GM04503 (cell line): ENCODE data around the gene NUP42.
A peak's percentile ranks its signal among the peaks of the same experiment; 100 is the strongest.
"Not testable (repeated sequence)": the region's sequence is repeated elsewhere in the genome, so short reads cannot be mapped to it uniquely, and the experiment has no call there.

ENCODE experiments used
- DNase-seq: peaks from one replicate; pipeline ENCODE4 v3.0.0-alpha.2; 2012; ENCODE audit warnings: low read depth

NUP42 gene

GRCh38 chr7:23181684-23182553, at the start of gene NUP42:
Gene NUP42, plus strand, starts transcription at chr7:23182048. Its CDS starts 38 bp downstream, at chr7:23182086.
- peak; percentile 94 for DNase-seq

GRCh38 chr7:23133797-23134196, 48.1 kb upstream of the NUP42 start:
- no peak for DNase-seq

GRCh38 chr7:23135755-23136154, 46.1 kb upstream of the NUP42 start:
- no peak for DNase-seq

GRCh38 chr7:23136216-23136615, 45.6 kb upstream of the NUP42 start:
- no peak for DNase-seq

GRCh38 chr7:23157679-23158078, 24.2 kb upstream of the NUP42 start:
- DNase-seq = no peak

- DNase-seq = no peak
Observed at GRCh38 chr7:23158546-23158945, 23.3 kb upstream of the NUP42 start.

GRCh38 chr7:23161482-23161881, 20.4 kb upstream of the NUP42 start:
- no peak for DNase-seq

GRCh38 chr7:23164846-23165245, 17.0 kb upstream of the NUP42 start:
- no peak for DNase-seq

GRCh38 chr7:23165316-23165715, 16.5 kb upstream of the NUP42 start:
- no peak for DNase-seq

- no peak for DNase-seq
Observed at GRCh38 chr7:23167691-23168090, 14.2 kb upstream of the NUP42 start.

GRCh38 chr7:23168111-23168885, 13.6 kb upstream of the NUP42 start:
- DNase-seq = no peak

- DNase-seq = no peak
Observed at GRCh38 chr7:23175938-23176337, 5.9 kb upstream of the NUP42 start.

GRCh38 chr7:23183279-23184012, 1.6 kb downstream of the NUP42 start:
- no peak for DNase-seq

GRCh38 chr7:23184291-23184690, 2.4 kb downstream of the NUP42 start:
- DNase-seq = no peak

GRCh38 chr7:23184709-23185359, 3.0 kb downstream of the NUP42 start:
- peak; percentile 24 for DNase-seq

- DNase-seq = no peak
Observed at GRCh38 chr7:23185980-23186379, 4.1 kb downstream of the NUP42 start.

- DNase-seq = no peak
Observed at GRCh38 chr7:23191022-23191421, 9.2 kb downstream of the NUP42 start.

GRCh38 chr7:23193650-23194227, 11.9 kb downstream of the NUP42 start:
- DNase-seq = not testable (repeated sequence)

- DNase-seq = no peak
Observed at GRCh38 chr7:23196306-23196705, 14.5 kb downstream of the NUP42 start.

- DNase-seq = not testable (repeated sequence)
Observed at GRCh38 chr7:23197745-23198144, 15.9 kb downstream of the NUP42 start.

- DNase-seq = no peak
Observed at GRCh38 chr7:23200331-23200730, 18.5 kb downstream of the NUP42 start.

- no peak for DNase-seq
Observed at GRCh38 chr7:23204241-23204640, 22.4 kb downstream of the NUP42 start.
